Measurements from ENCODE around the gene MAGI1. TPM values are rescaled to one million over a fixed set of nuclear protein-coding genes. Genes with fewer than 3 reads are reported as not detected.

The MAGI1 gene
- total and polyA plus RNA-seq, 2 experiments from 2014 or later: 33.9 to 87.0 TPM

GRCh38 chr3:65591313-65591712 is 447.4 kb downstream of the MAGI1 start:
- no peak for DNase-seq (ENCODE audit: low read depth in 1 of 2, low spot score in 1 of 2)
- Histone ChIP-seq H3K9me3 (ENCODE audit: low read depth) (no peaks in the 10 kb centered on the region), H3K4me3 (no peak overlapping the region), H3K27me3 (peaks cover 3% of the 10 kb centered on the region), H3K4me1 (ENCODE audit: low read depth) (peaks cover 4% of the 10 kb centered on the region), H3K27ac (no peak overlapping the region), H3K36me3 (no peaks in the 10 kb centered on the region)
- TF ChIP-seq, protein P1, sequence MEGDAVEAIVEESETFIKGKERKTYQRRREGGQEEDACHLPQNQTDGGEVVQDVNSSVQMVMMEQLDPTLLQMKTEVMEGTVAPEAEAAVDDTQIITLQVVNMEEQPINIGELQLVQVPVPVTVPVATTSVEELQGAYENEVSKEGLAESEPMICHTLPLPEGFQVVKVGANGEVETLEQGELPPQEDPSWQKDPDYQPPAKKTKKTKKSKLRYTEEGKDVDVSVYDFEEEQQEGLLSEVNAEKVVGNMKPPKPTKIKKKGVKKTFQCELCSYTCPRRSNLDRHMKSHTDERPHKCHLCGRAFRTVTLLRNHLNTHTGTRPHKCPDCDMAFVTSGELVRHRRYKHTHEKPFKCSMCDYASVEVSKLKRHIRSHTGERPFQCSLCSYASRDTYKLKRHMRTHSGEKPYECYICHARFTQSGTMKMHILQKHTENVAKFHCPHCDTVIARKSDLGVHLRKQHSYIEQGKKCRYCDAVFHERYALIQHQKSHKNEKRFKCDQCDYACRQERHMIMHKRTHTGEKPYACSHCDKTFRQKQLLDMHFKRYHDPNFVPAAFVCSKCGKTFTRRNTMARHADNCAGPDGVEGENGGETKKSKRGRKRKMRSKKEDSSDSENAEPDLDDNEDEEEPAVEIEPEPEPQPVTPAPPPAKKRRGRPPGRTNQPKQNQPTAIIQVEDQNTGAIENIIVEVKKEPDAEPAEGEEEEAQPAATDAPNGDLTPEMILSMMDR (IDR thresholded peaks at IDR 0.05; ENCODE audit: low read depth, low read length): no peak

GRCh38 chr3:65588884-65589283 is 449.8 kb downstream of the MAGI1 start:
- H3K4me1 ChIP-seq (ENCODE audit: low read depth): peaks cover 8% of the 10 kb centered on the region
- DNase-seq (ENCODE audit: low read depth in 1 of 2, low spot score in 1 of 2): no peak
- H3K4me3 ChIP-seq: no peak overlapping the region
- H3K27ac ChIP-seq: no peak overlapping the region
- no peaks in the 10 kb centered on the region for H3K27me3 ChIP-seq
- no peaks in the 10 kb centered on the region for H3K9me3 ChIP-seq (ENCODE audit: low read depth)
- no peaks in the 10 kb centered on the region for H3K36me3 ChIP-seq
- TF ChIP-seq, protein P1 (IDR thresholded peaks at IDR 0.05; ENCODE audit: low read depth, low read length): no peak

DNA sequence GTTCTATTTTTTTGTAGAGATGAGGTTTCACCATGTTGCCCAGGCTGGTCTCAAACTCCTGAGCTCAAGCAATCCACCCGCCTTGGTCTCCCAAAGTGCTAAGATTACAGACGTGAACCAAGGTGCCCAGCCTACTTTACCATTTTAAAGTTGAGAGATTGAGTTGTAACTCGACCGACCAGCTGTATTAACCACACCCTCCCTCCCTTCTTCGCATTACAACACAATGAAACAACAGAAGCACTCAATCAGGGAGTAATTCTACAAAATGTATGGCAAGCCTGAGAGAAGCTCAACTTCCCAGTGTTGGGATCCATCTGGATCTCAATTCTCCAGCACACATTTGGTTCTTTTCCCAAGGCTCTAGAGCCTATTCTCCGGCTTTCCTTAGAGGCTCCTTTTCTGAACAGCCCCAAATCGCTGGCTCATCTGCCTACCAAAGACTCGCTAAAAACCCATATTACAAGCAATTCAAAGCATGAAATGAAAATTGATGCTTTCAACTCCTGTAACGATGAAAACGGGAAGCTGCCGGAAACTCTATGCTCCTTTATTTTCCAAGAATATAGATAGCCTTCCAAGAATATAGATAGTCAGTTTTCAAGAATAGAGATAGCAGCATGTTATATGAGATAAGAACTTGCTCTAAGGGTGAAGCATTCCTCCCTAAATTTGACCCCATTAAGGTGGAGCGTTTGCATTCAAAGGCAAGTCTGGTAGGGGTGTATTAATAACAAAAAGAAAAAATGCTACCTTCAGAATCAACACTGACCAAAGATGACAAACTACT is 450.9 kb downstream of the MAGI1 start:
- Histone ChIP-seq H3K27ac (no peak overlapping the region), H3K9me3 (ENCODE audit: low read depth) (no peaks in the 10 kb centered on the region), H3K4me3 (no peak overlapping the region), H3K4me1 (ENCODE audit: low read depth) (peaks cover 17% of the 10 kb centered on the region), H3K27me3 (no peaks in the 10 kb centered on the region), H3K36me3 (no peaks in the 10 kb centered on the region)
- no peak for DNase-seq (ENCODE audit: low read depth in 1 of 2, low spot score in 1 of 2)
- TF ChIP-seq, protein P1 (IDR thresholded peaks at IDR 0.05; ENCODE audit: low read depth, low read length): no peak

DNA sequence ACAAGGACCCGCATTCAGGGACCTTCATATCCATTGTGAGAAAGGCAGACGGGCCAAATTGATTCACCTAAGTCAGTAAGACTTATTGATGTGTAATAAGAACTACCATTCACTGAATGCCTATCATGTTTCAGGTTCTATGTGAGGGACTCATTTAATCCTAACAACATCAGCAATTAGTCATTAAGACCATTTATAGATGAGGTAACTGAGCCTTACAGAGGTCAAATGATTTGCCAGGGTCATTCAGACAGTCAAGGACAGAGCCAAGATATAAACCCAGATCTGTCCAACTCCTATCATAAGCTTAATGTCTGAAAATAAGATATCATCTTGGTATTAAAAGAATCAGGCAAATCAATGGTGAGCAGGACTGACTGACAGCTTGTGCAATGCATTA is 453.8 kb downstream of the MAGI1 start:
- H3K27ac ChIP-seq: no peak overlapping the region
- peaks cover 17% of the 10 kb centered on the region for H3K4me1 ChIP-seq (ENCODE audit: low read depth)
- no peaks in the 10 kb centered on the region for H3K36me3 ChIP-seq
- H3K4me3 ChIP-seq: no peak overlapping the region
- no peaks in the 10 kb centered on the region for H3K27me3 ChIP-seq
- no peak for DNase-seq (ENCODE audit: low read depth in 1 of 2, low spot score in 1 of 2)
- H3K9me3 ChIP-seq (ENCODE audit: low read depth): no peaks in the 10 kb centered on the region
- TF ChIP-seq, protein P1 (IDR thresholded peaks at IDR 0.05; ENCODE audit: low read depth, low read length): no peak

- DNase-seq (ENCODE audit: low read depth in 1 of 2, low spot score in 1 of 2): no peak
- Histone ChIP-seq H3K27ac (no peak overlapping the region), H3K9me3 (ENCODE audit: low read depth) (no peaks in the 10 kb centered on the region), H3K27me3 (no peaks in the 10 kb centered on the region), H3K4me1 (ENCODE audit: low read depth) (peaks cover 17% of the 10 kb centered on the region), H3K4me3 (no peak overlapping the region), H3K36me3 (no peaks in the 10 kb centered on the region)
- TF ChIP-seq, protein P1 (IDR thresholded peaks at IDR 0.05; ENCODE audit: low read depth, low read length): no peak
These were observed 454.7 kb downstream of the MAGI1 start for GRCh38 chr3:65584002-65584401.
